Hepatocyte (in vitro differentiated cells): ENCODE measurements around the gene DUOX1. TPM values are rescaled to one million over a fixed set of nuclear protein-coding genes. Genes with fewer than 3 reads are reported as not detected.

ENCODE experiments used
- DNase-seq: peaks from one replicate; pipeline ENCODE4 v3.0.0-alpha.2; 2016; ENCODE audit warnings: low spot score
- H2AFZ ChIP-seq: fragments of 200-600 bp; sonication (generic); 2 replicates; pipeline ENCODE4 v1.6.0; 2016; ENCODE audit warnings: antibody characterized with exemption, mild to moderate bottlenecking
- H3K27ac ChIP-seq: fragments of 200-600 bp; sonication (generic); 2 replicates; pipeline ENCODE4 v1.5.1; 2016; ENCODE audit warnings: mild to moderate bottlenecking
- H3K27me3 ChIP-seq: fragments of 200-600 bp; sonication (generic); 2 replicates; pipeline ENCODE4 v1.6.1; 2016
- H3K36me3 ChIP-seq: fragments of 200-600 bp; sonication (generic); replicated peaks from 2 replicates; pipeline ENCODE4 v1.5.1; 2016; ENCODE audit warnings: low read depth; ENCODE audit not compliant: insufficient read depth
- H3K4me1 ChIP-seq: fragments of 200-600 bp; sonication (generic); 2 replicates; pipeline ENCODE4 v1.5.1; 2016; ENCODE audit warnings: mild to moderate bottlenecking, moderate library complexity; ENCODE audit not compliant: insufficient read depth
- H3K4me2 ChIP-seq: fragments of 200-600 bp; sonication (generic); 2 replicates; pipeline ENCODE4 v1.6.0; 2016
- H3K4me3 ChIP-seq: fragments of 200-600 bp; sonication (generic); 2 replicates; pipeline ENCODE4 v1.5.1; 2016; ENCODE audit warnings: mild to moderate bottlenecking
- H3K79me2 ChIP-seq: fragments of 200-600 bp; sonication (generic); 2 replicates; pipeline ENCODE4 v1.6.0; 2017; ENCODE audit warnings: mild to moderate bottlenecking
- H3K9me2 ChIP-seq: fragments of 200-600 bp; sonication (generic); replicated peaks from 2 replicates; pipeline ENCODE4 v1.6.0; 2017; ENCODE audit warnings: mild to moderate bottlenecking; ENCODE audit not compliant: insufficient read depth
- H3K9me3 ChIP-seq: fragments of 200-600 bp; sonication (generic); 2 replicates; pipeline ENCODE4 v1.5.1; 2016; ENCODE audit warnings: low read depth, mild to moderate bottlenecking
- H4K20me1 ChIP-seq: fragments of 200-600 bp; sonication (generic); 2 replicates; pipeline ENCODE4 v1.6.0; 2016; ENCODE audit warnings: mild to moderate bottlenecking; ENCODE audit not compliant: insufficient read depth, poor library complexity, severe bottlenecking
- EZH2 ChIP-seq: fragments of 200-600 bp; sonication (generic); IDR thresholded peaks from 2 replicates; pipeline ENCODE4 v1.6.1; 2016; ENCODE audit warnings: antibody characterized with exemption, mild to moderate bottlenecking, borderline replicate concordance
- EZH2phosphoT487 ChIP-seq: fragments of 200-600 bp; sonication (generic); IDR thresholded peaks from one replicate; pipeline ENCODE4 v1.6.1; 2018; ENCODE audit warnings: antibody characterized with exemption, mild to moderate bottlenecking, low read depth, moderate library complexity; ENCODE audit not compliant: unreplicated experiment, severe bottlenecking
- WGBS: methylation state at CpG from one replicate; pipeline ENCODE4 v1.1.6; 2016; ENCODE audit warnings: low lambda C conversion rate; ENCODE audit errors: missing lambda C conversion rate; 5-methylcytosine and 5-hydroxymethylcytosine counted together
- polyA plus RNA-seq: library from polyadenylated mRNA; unstranded; fragments of >200 nt; fragmentation: Nextera tagmentation; extraction: Ambion mirVana; gene quantifications from 2 replicates; pipeline ENCODE4 v1.2.1, GENCODE V29; 2016
- total RNA-seq: library from RNA; depleted of rRNA; stranded (reverse); fragments of >200 nt; gene quantifications from 2 replicates; pipeline ENCODE4 v1.2.3, GENCODE V29; 2014
- TF ChIP-seq, protein P1 (sequence below): fragments of 200-600 bp; sonication (generic); IDR thresholded peaks from 2 replicates; pipeline ENCODE4 v1.5.1; 2016; ENCODE audit warnings: antibody characterized with exemption, mild to moderate bottlenecking; ENCODE audit not compliant: poor library complexity

The DUOX1 gene
- total and polyA plus RNA-seq, 2 experiments from 2014 or later = 3.3 to 7.7 TPM

DNA sequence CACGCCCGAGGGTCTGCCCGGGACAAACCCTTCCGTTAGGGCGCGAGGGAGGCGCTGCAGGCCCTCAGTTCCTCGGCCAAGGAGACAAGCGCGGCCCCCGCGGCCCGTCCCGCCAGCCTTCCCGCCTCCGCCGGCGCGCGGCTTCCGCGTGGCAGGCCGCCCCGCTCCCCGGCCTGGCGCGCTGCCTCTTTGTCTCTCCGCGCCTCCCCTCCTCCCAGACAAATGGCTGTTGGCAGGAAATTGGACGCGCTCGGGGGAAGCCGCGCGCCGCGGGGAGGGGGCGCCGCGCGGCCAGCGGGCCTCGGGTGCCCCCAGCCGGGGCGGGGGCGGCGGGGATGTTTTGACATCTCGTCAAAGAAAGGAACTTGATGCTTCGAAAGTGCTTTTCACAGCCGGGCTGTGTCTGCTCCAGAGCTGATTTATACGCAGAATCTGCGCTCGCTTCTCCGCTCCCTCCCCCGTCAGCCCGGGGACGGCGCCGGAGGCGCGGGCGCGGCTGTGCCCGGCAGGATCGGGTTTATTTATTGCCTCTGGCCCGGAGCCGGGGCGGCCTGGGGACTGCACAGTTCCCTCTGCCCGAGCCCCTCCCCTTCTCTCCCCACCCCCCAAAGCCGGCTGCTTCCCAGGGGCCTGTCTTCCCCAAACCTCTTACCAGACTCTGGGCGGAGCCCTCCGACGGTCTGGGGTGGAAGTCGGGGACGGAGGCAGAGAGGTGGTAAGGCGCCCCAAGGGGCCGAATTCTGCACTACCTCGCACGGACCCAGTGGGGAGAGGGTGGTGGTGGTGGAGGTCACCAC is 37.2 kb downstream of the DUOX1 start:
- H3K9me3 ChIP-seq = no peaks in the 10 kb centered on the region
- H3K4me1 ChIP-seq = peaks cover 28% of the 10 kb centered on the region
- no peaks in the 10 kb centered on the region for H3K36me3 ChIP-seq
- TF ChIP-seq, protein P1, sequence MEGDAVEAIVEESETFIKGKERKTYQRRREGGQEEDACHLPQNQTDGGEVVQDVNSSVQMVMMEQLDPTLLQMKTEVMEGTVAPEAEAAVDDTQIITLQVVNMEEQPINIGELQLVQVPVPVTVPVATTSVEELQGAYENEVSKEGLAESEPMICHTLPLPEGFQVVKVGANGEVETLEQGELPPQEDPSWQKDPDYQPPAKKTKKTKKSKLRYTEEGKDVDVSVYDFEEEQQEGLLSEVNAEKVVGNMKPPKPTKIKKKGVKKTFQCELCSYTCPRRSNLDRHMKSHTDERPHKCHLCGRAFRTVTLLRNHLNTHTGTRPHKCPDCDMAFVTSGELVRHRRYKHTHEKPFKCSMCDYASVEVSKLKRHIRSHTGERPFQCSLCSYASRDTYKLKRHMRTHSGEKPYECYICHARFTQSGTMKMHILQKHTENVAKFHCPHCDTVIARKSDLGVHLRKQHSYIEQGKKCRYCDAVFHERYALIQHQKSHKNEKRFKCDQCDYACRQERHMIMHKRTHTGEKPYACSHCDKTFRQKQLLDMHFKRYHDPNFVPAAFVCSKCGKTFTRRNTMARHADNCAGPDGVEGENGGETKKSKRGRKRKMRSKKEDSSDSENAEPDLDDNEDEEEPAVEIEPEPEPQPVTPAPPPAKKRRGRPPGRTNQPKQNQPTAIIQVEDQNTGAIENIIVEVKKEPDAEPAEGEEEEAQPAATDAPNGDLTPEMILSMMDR = peak; percentile 61
- TF ChIP-seq EZH2 = no peak
- no peaks in the 10 kb centered on the region for H3K9me2 ChIP-seq
- H3K4me2 ChIP-seq = peak overlapping the region; percentile 76
- peak; percentile 91 for DNase-seq
- H3K27ac ChIP-seq = peak overlapping the region; percentile 95
- peak overlapping the region; percentile 86 for H3K4me3 ChIP-seq
- WGBS = 2% methylated on average over 38 of the region's 79 CpGs
- H2AFZ ChIP-seq = peak overlapping the region; percentile 78
- no peaks in the 10 kb centered on the region for H3K27me3 ChIP-seq
- H4K20me1 ChIP-seq = no peaks in the 10 kb centered on the region
- H3K79me2 ChIP-seq = peaks cover 8% of the 10 kb centered on the region

DNA sequence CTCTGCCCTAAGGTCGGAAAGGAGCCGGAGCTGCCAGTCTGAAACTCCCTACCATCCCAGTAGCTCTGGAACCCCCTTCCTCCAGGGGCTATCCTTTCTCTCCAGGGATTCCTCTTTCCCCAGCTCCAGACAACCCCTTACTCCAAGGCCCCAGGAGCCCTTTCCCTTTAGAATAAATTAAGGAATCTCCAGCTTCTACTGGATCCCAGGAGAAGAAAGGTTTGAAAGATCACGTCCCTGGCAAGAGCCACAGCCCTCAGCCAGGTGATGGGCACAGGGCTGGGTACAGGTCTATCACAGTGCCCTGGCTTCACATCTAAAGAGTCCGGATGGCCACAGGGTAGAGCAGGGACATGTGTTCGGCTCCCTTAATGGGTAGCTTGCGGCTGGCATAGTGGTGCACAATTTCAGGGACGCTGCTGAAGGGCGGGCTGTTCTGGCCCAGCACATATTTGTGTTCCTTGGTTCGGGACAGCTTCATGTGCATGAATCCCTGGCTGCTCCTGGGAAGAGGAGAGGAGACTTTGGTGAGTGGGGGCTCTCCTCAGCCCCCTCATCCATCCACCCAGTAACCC is 37.9 kb downstream of the DUOX1 start:
- Histone ChIP-seq H3K9me3 (no peaks in the 10 kb centered on the region), H3K9me2 (no peaks in the 10 kb centered on the region), H4K20me1 (no peaks in the 10 kb centered on the region), H3K4me2 (peak overlapping the region; percentile 76), H3K27me3 (no peaks in the 10 kb centered on the region), H3K4me1 (peaks cover 24% of the 10 kb centered on the region), H2AFZ (peak overlapping the region; percentile 78), H3K36me3 (no peaks in the 10 kb centered on the region), H3K79me2 (peaks cover 8% of the 10 kb centered on the region), H3K4me3 (peak overlapping the region; percentile 86), H3K27ac (peak overlapping the region; percentile 95)
- 71% methylated on average over 9 of the region's 9 CpGs for WGBS
- DNase-seq = no peak
- TF ChIP-seq, protein P1 = no peak
- TF ChIP-seq EZH2phosphoT487 = no peak
- no peak for TF ChIP-seq EZH2

DNA sequence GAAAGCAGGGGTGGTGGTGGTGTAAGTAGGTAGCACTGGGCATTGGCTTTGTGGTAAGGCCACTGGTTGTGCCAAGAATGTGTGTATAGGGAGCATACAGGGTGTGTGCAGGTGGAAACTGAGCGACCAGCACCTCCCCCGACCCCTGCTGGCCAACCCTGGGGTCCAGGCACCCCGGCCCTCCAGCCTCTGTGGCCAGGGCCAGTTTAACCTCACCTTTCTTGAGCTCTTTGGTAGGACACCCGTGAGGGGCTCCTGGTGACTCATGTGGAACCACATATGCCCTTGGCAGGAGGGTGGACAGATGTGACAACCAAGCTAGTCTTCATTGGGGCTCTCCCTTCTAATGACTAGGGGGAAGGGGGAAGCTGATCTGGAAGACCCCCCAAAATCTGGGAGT is 38.5 kb downstream of the DUOX1 start:
- TF ChIP-seq, protein P1 = no peak
- TF ChIP-seq EZH2phosphoT487 = no peak
- TF ChIP-seq EZH2 = no peak
- no peak overlapping the region for H3K27ac ChIP-seq
- peaks cover 8% of the 10 kb centered on the region for H3K79me2 ChIP-seq
- 94% methylated on average over 4 of the region's 4 CpGs for WGBS
- peaks cover 19% of the 10 kb centered on the region for H3K4me1 ChIP-seq
- H3K9me2 ChIP-seq = no peaks in the 10 kb centered on the region
- H3K27me3 ChIP-seq = no peaks in the 10 kb centered on the region
- no peak for DNase-seq
- H3K36me3 ChIP-seq = no peaks in the 10 kb centered on the region
- no peaks in the 10 kb centered on the region for H4K20me1 ChIP-seq
- no peak overlapping the region for H2AFZ ChIP-seq
- H3K9me3 ChIP-seq = no peaks in the 10 kb centered on the region
- H3K4me3 ChIP-seq = no peak overlapping the region
- no peak overlapping the region for H3K4me2 ChIP-seq
